ENCODE results near the gene IFI16.

DNA sequence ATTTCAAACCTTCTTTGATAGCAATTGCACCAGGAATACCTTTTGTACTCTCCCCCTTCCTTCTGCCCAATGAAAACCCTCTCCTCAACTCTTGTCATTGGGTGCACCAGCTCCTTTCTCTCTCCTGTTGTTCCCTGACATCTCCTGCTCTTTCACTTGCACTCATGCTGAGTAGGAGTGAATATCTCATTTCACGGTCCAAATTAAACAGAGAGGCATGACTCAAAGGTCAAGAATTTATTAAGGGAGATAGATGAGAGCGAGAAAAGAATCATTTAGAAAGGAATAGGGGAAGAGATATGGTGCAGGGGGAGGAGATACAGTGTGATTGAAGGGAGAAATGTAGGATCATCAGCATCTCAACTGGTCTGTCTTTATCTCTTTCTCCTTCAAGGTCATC lies 44.7 kb downstream of the IFI16 start:
- TF ChIP-seq RFX5 (IDR thresholded peaks at IDR 0.05) (no peak), HOXB5 (CRISPR knock-in tag; IDR thresholded peaks at IDR 0.05) (no peak), JUNB (IDR thresholded peaks at IDR 0.05) (no peak), RAD21 (conservative IDR thresholded peaks at IDR 0.05 in 1 of 2, IDR thresholded peaks at IDR 0.05 in 1 of 2) (no peak), EHF (CRISPR knock-in tag; IDR thresholded peaks at IDR 0.05) (no peak), ESRRA (IDR thresholded peaks at IDR 0.05; ENCODE audit: borderline replicate concordance, low read length) (no peak), SREBF2 (IDR thresholded peaks at IDR 0.05) (no peak), CTCF (IDR thresholded peaks at IDR 0.05) (no peak), SMC3 (IDR thresholded peaks at IDR 0.05) (no peak), NR3C1 (IDR thresholded peaks at IDR 0.05) (no peak)
- TF ChIP-seq, protein P1, sequence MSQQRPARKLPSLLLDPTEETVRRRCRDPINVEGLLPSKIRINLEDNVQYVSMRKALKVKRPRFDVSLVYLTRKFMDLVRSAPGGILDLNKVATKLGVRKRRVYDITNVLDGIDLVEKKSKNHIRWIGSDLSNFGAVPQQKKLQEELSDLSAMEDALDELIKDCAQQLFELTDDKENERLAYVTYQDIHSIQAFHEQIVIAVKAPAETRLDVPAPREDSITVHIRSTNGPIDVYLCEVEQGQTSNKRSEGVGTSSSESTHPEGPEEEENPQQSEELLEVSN (IDR thresholded peaks at IDR 0.05; ENCODE audit: borderline replicate concordance, low read depth), result no peak
